Activated naive CD4-positive, alpha-beta T cell (primary cell): ENCODE data around the gene MOB3B.

Source experiments
- DNase-seq, 4 experiments: peaks; one replicate each; lab custom pipeline; 2025; lab: John Stamatoyannopoulos, UW

The MOB3B gene

DNA sequence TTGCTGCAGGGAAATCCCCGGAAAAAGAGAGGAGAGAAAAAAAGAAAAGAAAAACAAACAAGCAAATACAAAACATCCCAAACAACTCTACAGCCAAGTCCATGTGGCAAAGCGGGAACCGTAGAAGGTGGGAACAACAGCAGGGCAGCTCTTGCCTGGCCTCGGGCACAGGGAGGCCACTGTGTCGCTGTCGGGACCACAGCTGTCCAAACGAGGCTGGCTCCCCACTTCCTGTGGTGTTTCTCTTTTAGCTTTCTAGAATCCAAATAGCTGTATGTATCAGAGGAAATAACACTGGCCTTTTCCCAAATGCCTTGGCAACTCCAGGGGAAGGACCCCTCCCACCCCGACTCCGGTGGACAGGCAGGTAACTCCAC lies 191.1 kb downstream of the MOB3B start:
- DNase-seq: no peak

DNA sequence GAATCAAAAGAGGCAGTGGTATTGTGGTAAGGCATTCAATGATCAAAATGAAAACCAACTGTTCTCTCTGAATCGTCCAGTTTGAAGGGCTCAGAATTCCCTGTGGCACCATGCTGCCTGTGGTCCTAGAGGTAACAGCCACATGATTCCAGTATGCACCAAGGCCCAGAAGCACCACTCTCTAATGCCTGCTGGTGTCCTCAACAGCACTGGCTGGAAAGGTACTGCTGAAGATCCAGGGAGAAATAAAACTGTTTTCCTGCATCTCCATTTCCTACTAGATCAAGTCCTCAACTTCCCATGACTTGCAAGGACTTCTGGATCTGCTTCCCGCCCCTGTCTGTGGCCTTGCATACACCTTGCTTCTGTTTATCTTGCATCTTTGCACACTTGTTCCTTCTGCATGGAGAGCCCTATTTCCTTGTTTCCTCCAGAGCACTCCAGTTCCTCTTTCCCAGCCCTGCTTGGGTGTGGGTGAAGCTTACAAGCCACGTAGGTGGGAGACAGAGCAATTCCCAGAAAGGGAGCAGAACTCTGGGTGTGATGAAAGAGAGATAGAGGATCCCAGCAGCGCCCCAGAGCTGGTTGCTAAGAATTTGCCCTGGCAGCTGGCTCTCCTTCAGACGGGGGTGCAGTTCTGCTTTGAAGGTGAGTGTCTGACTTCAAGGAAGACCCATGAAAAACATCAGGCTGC lies 191.6 kb downstream of the MOB3B start:
- no peak for DNase-seq

DNA sequence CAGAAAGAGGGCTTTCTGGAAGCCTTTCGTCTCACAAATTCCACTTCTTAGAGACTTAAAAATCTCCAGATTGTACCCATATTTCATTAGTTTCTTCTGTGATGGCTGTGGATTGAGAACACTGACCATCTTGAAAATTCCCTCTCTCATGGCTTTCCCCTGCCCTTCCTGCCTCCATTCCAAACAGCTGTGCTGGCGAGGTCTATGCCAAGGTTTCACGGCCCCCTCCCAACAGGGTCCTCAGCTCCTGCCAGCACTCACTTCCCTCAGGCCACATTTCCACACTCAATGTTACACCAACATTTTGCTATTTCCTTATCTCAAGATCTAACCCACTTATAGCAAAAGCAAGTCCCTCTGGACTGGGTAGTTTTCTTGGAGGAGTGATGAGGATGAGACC lies 192.4 kb downstream of the MOB3B start:
- no peak for DNase-seq

DNA sequence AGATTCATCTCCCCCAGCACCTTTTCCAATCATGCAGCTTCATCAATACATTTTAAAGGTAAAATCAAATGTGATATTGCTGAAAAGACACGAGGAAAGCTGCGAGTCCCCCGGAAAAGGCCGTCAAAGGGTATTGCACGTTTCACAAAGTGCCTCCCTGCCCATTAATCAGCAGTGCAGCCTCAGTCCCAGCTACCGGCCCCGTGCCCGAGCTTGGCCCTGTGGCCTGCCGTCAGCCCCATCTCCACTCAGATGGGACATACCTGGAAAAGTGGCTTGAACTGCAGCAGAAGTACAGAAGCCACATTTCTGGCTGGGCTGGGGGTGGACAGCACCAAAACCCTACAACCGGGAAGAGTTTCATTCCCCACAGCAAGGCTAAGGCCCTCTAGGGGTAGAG lies 192.8 kb downstream of the MOB3B start:
- DNase-seq: no peak

DNA sequence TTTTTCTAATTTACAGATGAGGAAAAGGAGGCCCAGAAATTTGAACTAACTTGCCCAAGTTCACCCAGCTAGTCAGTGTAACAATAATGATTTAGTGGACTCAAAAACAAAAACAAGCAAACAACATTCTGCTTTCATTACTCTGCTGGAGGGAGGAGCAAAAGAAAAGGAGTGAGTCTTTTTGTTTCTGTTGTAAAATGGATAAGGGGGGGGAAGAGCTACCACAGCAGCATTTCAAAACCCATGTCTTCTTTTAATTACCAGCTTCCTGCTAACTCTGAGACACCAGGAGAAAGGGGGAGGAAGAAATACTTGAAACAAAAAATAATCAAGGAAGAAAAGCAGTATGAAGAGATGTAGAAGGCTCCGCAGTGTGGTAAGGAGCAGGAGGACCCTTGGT lies 193.5 kb downstream of the MOB3B start:
- no peak for DNase-seq

DNA sequence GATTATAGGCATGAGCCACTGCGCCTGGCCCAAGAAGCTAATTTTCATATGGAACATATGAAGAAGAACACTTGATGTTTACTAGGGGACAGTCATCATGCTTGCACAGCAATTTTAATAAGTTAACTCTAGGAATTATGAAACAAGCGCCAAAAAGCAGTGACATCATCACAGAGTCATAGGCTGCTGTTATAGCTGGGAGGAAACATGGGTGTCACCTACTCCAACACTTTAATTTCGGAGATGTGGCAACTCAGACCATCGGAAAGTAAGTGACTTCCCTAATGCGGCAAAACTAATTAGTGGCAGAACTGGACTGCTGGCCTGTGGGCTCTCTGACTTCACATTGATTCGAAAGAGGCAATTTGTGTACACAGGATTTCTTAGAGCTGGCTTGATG lies 194.5 kb downstream of the MOB3B start:
- DNase-seq: no peak

DNA sequence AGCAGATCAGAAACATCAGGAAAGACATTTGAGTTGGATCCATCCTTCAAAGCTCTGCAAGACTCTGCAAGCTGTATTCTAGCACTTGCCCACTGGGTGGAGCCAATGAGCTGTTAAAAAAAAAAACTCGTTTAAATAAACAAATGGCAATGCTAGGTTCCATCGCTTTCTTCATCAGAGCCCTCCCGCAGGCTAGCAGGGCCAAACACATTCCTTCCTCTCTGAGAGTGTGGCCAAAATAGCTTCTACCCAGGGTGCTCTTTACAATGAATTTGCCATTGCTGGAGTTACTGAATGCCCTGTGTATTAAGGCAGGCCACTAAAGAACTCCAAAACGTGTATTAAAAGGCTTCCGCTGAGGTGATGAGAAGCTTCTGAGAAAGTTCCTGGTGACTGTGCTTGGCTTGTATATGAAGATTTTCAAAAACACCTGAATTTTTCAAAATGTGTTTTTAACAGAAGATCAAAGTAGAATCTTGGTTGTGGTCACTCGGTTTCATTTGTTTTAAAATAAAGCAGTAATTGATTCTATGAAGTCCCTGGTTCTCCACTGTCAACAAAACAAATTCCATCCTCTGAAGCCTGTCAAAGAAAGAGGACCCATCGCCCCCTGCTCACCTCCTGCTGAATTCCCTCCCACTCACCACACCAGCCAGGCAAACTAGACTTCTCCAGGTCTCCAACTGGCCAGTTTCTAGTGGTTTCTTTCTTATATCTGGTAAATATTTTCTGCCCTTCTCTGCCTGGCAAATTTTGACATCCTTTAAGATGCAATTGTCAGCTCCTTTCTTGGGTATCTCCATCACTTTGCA lies 196.2 kb downstream of the MOB3B start:
- peak in 3 of 4 experiments; percentile 9 to 21 (median 21) for DNase-seq

DNA sequence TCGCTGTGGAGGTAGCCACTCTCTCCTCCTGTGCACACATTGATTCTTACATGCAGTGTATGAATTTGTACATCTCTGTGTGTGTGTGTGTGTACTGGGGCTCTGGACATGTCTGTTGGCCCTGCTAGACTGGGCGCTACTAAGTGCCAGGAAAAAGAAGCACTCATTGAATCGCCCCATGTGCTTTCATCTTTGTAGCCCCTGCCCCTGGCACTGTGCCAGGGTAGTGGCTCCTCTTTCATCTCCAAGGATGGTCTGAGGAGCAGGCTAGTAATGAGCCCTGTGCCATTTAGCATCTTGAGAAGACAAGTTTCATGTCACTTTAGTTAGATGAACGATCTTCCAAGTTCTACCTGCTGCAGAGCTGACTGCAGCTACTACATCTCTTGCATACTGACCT lies 198.2 kb downstream of the MOB3B start:
- DNase-seq: no peak

DNA sequence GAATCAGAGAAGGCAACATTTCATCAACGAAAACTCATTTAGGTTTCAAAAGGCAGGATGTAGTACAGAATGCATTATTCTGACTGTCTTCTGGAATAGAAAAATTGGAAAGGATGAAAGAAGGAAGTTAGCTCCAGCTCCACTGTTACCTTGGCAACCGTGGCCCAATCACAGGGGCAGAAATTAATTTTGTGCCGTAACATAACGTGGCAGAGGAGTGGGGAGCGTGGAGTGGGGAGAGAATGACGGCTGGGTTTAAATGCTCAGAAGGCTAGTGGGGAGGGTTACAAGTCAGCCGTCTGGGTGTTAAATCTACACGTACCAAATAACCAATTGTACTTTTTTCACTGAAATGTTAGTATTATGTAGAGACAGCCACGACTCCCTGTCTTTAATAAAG lies 200.3 kb downstream of the MOB3B start:
- DNase-seq: no peak

DNA sequence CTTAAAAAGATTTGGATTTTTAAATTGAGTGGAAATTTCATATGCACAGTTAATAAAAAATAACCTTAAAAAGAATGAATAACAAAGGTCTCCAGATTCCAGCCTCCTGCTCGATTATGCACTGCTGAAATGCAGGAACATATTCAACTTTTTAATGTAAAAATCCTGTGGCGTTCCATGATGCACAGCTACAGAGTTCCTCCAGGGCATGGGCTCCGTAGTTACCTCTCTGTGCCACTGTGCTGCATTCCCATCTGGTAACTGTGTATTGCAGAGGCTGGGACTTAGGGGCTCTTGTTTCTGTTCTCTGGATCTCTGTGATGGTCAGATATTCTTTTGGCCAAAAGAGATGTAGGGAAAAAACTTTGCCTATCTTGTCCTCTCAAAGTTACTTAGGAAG lies 201.1 kb downstream of the MOB3B start:
- DNase-seq: no peak

DNA sequence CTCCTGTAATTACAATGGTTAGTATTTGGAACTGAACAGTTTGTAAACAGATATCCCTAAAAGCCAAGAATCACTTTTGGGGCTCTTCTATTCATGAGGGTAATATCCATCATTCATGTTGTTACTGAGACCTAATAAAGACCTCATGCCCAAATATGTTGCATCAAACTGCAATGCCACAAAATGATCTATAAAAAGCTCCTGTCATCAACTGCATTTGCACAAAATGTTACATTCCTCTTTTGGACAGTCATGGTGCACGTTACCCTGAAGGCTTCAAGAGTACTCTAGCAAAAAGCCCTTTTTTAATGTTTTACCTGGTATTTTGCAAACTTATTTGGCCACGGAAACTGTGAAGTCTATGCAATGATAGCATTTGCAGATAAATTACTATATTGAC lies 218.4 kb downstream of the MOB3B start:
- no peak for DNase-seq

DNA sequence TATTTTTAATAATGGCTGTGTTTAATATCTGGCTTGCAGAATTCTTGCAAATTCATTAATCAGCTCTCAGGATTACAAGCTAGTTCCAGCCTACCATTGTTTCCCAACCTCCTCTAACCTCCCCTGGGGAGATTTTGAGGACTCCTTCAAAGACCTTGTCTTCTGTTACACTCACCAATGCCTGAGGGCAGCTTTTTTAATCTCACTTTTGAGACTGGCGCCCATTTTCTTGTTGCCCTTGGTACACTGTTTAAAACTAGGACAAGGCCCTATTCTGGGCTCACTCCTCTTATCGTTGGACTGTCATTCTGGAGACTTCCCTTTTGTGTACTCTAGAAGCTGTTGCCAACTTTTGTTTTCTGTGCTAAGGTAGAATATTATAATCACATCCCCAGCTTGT lies 219.0 kb downstream of the MOB3B start:
- DNase-seq: no peak

DNA sequence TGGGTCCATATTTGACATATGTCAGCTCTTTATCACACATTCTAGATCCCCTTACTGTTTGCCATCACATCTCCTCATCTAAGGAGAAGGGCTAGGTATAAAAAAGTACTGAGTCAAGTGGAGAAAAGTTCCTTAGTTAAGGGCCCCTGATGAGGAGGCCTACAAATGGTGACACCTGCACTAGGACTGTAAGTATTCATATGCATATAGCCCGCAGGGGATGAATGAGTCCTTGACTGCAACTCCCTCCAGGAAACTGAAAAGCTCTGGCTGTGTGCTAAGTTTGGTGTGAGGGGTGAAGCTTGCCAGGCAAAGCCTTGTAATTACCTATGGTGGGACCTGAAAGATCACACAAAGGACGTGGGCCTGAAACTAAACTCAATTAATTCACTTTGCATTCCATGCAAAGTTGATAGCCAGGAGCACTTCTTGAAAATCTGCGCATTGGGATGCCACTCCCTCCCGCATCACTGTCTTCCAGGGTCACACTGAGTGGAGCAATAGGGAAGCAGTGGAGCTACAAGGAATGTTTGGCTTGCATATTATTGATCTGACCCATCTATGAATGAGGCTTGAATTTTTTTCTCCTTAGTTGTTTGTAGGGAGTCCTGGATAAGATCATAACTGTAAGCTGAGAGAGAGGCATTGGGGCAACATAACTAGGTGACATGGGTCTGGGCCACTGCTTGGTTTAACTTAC lies 220.8 kb downstream of the MOB3B start:
- no peak for DNase-seq

DNA sequence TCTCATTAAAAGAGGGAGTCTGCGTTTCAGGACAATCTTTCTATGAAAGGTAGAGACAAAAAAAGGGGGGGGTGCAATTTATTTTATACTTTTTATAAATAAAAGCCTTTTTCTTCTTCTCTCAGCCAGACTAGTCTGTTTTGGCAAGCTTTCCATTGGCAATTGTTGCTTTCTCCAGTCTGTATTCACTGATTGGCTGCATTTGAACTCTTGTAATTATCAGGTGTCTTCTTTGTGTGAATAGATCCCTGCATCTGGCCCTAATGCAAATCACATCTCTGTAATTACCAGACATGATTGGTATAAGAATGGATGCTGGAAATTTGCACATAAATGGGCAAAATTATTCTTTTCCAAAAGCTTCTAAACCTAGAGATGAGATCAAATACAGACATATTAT lies 225.1 kb downstream of the MOB3B start:
- DNase-seq: no peak

DNA sequence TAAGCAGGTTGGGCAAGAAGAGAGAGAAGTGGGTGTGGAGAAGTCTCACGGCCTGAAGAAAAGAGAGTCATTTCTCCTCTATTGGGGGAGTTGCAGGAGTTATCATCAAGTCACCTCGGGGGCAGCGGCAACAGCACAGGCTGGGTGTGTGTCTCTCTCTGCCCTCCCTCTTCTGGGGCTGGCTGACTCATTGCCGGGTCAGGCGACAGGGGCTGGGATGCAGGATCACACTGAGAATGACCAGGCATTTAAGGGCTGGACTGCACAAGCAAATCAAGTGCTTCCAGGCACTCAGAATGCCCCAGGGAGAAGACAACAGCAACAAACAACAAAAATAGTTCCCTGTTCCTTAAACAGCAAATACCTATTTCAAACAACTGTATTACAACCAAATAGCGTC lies 226.4 kb downstream of the MOB3B start:
- DNase-seq: no peak

DNA sequence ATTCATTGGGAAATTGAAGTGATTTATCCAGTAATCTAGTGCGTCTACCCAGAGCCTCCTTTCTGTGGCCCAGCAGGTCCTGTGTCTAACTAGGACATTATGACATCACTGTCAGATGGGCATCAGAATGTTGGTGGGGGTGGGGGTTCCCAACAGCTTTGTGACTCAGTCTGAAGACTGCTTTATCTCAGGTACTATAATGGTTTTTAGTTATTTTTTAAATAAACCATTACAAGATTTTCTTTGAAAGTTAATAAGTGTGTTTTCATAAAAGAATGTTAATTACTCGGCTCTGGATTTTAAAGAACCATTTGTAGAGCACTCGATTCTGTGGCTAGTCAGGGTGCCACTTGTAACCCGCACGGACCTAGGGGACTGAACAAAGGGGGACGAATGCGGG lies 232.6 kb downstream of the MOB3B start, which contains the start of gene EQTN:
TSS of gene EQTN (minus strand) at position 101 of the 400 bp plus-strand sequence. CDS start at position 6, 95 bp downstream.
- no peak for DNase-seq

DNA sequence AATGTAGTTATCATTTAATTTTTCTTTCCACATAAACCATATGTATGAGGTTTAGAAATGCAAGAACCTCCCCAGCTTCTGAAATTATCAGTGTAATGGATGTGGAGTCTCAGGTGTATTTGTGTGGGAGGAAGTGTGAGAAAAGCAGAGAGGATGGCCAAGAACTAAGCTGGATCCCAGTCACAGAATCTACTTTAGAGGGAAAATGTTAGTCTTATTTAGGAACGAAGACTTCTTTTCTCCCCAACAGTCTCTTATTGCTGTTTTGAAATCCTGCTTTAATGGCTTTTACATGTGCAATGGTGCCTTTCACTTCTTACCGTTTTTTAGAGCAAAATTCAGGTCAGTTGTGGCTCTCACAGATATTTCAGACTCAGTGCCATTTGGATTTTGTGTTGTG lies 235.6 kb downstream of the MOB3B start:
- no peak for DNase-seq

DNA sequence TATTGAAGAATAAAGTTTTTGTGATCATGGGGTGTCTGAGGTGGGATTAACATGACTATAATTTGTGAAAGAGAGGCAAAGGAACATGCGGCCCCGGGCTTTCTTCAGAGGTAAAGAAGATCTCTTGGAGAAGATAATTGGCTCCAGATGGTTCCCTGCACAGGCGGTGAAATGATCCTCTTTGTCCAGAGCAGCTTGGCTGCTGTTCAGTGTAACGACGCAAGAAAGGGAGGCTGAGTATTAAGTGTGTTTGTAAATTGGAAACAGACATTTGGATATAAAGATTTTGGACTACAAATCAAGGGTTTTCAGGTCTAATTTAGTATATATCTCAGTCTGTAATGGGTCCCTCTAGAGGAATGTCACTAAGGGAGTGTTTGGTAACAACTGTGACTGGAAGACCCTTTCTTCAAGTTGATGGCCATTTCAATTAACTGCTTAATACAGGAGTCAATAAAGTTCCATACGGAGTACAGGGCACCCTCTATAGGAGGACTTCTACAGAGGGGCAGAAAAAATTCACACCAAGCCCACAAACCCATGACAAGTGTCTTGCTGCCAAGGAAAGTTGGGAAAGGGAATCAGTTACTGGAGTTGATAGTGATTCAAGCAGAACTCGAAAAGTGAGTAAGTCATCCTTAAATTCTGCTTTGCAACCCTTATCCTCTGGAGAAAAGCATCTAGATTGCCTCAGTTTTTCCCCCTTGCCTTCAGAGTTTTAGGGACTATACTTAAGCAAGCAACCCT lies 236.8 kb downstream of the MOB3B start:
- DNase-seq: no peak

DNA sequence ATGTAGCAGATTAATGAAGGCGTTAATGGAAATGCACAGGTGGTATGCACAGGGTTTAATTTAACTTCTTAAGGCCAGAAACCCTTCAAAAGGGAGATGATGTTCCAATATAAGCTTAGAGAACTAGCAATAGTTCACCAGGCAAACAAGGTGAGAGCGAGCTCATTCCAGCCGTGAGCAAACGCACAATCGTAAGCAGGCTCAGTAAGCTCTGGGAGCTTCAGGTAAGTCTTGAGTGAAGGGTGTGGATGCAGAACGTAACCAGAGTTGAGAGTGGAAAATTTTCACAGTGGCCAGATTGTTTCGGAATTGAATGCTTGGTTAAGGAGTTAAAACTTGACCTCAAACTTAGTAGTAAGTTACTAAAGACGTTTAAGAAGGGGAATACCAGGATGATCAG lies 238.3 kb downstream of the MOB3B start:
- no peak for DNase-seq

DNA sequence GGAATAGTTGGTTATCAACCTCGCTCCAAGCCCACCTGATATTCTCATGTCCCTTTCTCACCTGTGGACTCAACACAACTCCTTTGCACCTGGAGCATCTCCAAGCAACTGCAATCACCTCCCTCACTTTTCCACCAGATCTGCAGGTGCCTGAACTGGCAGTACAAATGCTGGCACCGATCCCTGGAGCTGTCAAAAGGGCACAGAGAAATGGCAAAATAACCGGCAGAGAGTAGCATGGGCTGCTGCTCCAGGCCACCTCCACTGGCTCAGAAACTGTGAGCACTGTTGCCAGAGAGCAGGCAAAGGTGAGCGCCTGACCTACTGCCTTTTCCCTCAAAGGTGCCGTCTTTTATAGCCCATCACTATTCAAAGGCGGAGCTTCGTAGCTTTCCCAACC lies 247.3 kb downstream of the MOB3B start:
- no peak for DNase-seq

DNA sequence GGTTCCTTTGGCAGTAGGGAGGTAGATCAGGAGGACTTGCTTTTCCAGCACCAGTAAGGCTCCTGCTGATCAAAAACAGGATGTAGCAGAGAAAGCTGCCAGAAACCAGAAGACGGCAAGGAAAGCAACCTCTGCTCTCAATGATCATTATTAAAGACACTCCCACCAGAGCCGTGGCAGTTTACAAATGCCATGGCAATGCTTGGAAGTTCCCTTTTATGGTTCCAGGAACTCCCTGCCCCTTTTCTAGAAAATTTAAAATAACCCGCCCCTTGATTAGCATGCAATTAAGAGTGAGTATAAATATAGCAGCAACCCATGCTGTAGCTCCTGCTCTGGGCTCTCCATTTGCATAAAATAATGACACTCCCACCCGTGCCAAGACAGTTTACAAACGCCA lies 248.8 kb downstream of the MOB3B start:
- DNase-seq: no peak

DNA sequence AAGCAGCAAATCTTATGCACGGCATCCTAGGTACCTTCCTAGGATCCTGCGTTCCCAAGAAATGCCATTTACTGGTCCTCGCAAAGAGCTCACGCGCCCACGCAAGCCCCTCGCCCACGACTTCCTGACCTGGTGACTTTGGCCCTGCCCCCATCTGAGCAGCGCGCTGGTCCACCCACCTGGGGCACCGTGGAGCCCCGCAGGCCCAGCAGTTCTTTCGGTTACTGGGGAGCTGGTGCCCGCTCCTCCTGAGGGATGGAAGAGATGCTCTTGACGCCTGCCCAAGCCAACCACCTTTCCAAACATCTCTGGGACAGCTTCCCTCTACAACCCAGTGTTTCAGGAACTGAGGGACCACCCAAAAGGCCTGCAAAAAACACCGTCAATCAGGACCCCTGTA lies 249.4 kb downstream of the MOB3B start:
- DNase-seq: no peak
